ENCODE results near the gene VPS37B.
A peak's percentile ranks its signal among the peaks of the same experiment; 100 is the strongest.

Gene VPS37B

GRCh38 chr12:122847516-122847836 lies 48.4 kb downstream of the VPS37B start:
- no peak for DNase-seq
- in situ Hi-C loops (cut with MboI; ENCODE audit: low pct_unique_long_range_greater_than_20kb, low sequenced_read_pairs) = no loop called here

GRCh38 chr12:122846622-122847515 lies 49.1 kb downstream of the VPS37B start:
- in situ Hi-C loops (cut with MboI; ENCODE audit: low pct_unique_long_range_greater_than_20kb, low sequenced_read_pairs) = no loop called here

GRCh38 chr12:122845865-122846621 lies 49.9 kb downstream of the VPS37B start:
- in situ Hi-C loops (cut with MboI; ENCODE audit: low pct_unique_long_range_greater_than_20kb, low sequenced_read_pairs) = no loop called here

More at GRCh38 chr12:122846622-122847515, 49.1 kb downstream of the VPS37B start:
- no peak for DNase-seq

GRCh38 chr12:122845041-122845864 lies 50.7 kb downstream of the VPS37B start:
- DNase-seq = no peak
- in situ Hi-C loops (cut with MboI; ENCODE audit: low pct_unique_long_range_greater_than_20kb, low sequenced_read_pairs) = no loop called here

More at GRCh38 chr12:122845865-122846621, 49.9 kb downstream of the VPS37B start:
- no peak for DNase-seq

- in situ Hi-C loops (cut with MboI; ENCODE audit: low pct_unique_long_range_greater_than_20kb, low sequenced_read_pairs) = no loop called here
- DNase-seq = no peak
Observed at GRCh38 chr12:122844366-122844971, 51.5 kb downstream of the VPS37B start.

DNA sequence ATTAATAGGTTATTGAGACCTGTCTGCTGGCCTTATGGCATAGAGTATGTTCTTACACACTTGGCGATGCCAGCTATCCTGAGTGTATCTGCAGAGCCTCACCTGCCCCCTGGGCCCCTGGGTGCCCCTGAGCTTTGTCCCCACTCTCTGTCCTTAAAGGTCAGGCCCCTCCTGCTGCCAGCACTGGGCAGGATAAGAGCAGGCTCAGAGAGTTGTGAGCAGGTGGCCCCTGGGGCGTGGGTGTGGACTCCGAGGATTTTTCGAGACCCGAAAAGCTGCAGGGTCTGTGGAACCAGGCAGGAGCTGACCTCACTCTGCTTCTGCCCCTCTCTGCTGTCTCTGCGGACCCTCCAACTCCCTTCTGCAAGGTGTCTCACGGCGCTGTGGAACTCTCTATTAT lies 52.5 kb downstream of the VPS37B start:
- DNase-seq = no peak
- in situ Hi-C loops (cut with MboI; ENCODE audit: low pct_unique_long_range_greater_than_20kb, low sequenced_read_pairs) = no loop called here

- no peak for DNase-seq
- in situ Hi-C loops (cut with MboI; ENCODE audit: low pct_unique_long_range_greater_than_20kb, low sequenced_read_pairs) = no loop called here
Observed at GRCh38 chr12:122842505-122843405, 53.2 kb downstream of the VPS37B start.

DNA sequence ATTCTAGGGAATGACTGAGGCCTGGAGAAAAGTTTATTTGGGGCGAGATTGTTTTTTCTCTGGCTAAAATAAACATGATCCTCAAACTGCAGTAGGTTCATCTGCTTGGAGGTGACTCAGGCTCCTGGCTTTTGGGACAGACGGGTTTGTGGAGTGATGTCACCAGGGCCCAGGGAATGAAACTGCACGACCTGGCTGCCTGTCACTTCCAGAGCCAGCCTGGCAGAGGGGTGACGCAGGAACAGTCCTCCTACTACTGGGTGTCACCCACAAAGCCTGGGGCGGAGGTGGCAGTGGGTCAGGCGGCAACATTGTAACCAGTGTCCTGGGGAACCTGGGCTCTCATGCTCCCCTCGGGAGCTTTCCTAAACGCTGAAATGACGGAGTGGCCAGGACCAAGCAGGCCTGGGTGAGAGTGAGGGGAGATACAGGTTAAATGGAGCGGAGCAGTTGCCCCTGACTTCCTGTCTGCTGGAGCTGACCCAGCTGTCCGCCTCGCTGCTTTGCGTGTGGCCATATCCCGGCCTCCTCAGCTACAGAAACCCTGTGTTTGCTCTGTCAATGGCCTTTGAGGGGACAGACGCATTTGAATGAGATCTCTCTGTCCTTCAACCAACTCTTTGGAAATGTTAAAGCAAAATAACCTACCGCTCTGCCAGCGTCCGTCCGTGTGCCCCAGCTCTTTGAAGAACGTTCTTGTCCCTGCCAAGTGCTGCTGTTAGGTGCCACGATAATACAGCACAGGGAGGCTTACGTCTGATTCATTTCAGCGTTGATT lies 54.2 kb downstream of the VPS37B start:
- DNase-seq = no peak
- in situ Hi-C loops (cut with MboI; ENCODE audit: low pct_unique_long_range_greater_than_20kb, low sequenced_read_pairs) = no loop called here

DNA sequence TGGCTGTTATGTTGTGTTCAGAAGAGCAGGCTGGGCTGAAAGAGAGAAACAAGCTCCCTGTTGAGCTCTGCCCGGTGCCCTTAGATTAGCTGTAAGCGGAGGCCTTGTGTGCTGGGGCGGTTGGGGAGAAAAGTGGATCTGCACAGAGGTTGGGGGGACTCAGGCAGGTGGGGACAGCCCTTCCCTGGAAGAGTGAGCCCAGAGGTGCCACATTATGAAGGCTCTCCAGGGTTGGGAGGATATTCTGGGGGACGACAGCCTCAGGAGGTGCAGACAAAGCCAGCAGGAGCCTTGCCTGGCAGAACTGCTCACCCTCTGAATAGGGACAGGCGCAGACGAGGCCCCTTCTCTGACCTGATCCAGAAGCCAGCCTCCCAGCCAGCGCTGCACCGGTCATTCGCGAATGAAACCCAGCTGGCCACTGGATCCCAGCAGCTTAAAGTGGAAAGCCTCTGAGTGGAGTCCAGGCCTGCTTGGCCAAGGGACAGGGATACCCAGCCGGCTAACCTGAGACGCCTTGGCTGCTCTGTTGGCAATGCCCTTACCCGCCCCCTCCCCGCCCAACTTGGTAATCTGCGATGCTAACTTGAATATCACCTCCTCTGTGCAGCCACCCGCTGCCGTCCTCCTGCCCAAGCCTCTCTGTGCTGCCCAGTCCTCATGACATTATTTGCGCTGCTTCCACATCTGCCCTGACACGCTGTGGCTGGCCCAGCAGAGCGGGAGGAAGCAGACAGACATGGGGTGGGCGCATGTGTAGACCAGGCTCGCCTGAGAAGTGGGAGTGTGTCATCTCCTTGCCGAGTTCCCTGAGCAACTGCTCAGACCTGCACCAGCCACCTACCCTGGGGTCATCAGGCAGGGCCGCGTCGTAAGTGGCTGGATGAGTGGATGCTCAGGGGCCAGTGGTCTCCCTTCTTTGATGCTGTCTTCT lies 55.1 kb downstream of the VPS37B start:
- DNase-seq = no peak
- in situ Hi-C loops (cut with MboI; ENCODE audit: low pct_unique_long_range_greater_than_20kb, low sequenced_read_pairs) = no loop called here

DNA sequence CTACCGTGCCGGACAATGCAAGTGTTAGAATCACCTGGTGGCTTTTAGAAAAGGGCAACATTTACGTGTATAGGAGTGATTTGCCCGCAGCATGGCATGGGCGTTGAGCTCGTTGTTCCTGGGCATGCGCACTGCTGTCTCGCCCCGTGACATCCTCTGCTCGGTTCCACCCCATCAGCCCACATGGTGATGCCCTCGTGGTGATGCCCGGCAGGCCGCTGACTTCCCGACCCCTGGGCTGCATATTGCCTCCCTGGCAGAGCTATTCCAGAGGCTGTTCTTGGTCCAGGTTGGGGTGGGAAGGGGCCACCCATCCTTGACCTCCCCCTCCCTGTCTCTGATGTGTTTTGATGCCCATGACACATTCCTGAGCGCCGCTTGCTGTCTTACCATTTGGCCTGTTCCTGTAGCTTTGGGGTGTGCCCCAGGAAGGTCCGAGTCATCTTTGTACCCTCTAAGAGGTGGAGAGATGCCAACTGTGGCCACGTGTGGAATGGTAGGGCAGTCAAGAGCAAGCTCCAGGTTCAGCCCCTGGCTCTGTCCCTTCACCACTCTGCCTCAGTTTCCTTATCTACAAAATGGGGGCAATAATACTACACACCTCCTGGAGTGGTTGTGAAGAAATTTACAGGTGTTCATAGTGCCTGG lies 55.9 kb downstream of the VPS37B start:
- DNase-seq = no peak
- in situ Hi-C loops (cut with MboI; ENCODE audit: low pct_unique_long_range_greater_than_20kb, low sequenced_read_pairs) = no loop called here

DNA sequence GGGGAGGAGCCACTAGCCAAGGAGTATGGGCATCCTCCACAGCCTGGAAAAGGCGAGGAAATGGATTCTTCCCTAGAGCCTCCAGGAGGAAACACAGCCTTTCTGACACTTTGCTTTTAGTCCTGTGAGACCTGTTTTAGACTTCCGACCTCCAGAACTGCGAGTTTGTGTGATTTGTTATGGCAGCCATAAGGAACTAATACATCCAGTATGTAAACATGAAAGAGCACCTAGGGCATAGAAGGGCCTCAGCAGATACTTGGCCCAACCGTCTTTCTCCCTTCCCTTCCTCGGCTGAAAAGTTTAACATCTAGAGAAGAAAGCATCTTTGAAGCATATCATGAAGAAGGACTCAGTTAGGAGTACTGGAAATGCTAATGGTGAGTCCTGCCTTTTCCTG lies 57.1 kb downstream of the VPS37B start:
- in situ Hi-C loops (cut with MboI; ENCODE audit: low pct_unique_long_range_greater_than_20kb, low sequenced_read_pairs) = no loop called here
- no peak for DNase-seq

- peak; percentile 16 for DNase-seq
- in situ Hi-C loops (cut with MboI; ENCODE audit: low pct_unique_long_range_greater_than_20kb, low sequenced_read_pairs) = no loop called here
Observed at GRCh38 chr12:122837306-122838265, 58.3 kb downstream of the VPS37B start.

GRCh38 chr12:122836027-122836921 lies 59.6 kb downstream of the VPS37B start:
- in situ Hi-C loops (cut with MboI; ENCODE audit: low pct_unique_long_range_greater_than_20kb, low sequenced_read_pairs) = no loop called here
- peak; percentile 74 for DNase-seq

DNA sequence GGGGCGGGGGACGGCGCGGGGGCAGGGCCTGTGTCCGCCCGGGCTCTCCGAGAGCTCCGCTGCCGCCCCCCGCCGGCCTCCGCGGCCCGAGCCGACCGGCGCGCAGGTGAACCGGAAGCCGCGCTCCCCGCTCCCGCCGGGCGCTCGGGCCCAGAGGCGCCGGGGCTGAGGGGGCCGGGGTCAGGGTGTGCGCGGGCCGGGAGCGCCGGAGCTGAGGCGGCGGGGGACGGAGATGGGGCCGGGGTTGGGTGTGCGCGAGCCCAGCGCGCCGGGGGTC lies 60.2 kb downstream of the VPS37B start:
- in situ Hi-C loops (cut with MboI; ENCODE audit: low pct_unique_long_range_greater_than_20kb, low sequenced_read_pairs) = no loop called here

More for the DNA sequence above, 60.2 kb downstream of the VPS37B start:
- no peak for DNase-seq
